Naive thymus-derived CD8-positive, alpha-beta T cell (primary cell): Measurements from ENCODE around the gene OSBPL2. TPM values are rescaled to one million over a fixed set of nuclear protein-coding genes. Genes with fewer than 3 reads are reported as not detected.

ENCODE experiments used
- ATAC-seq, 2 donors: fragments of 150-1000 bp; cut with Tn5 transposase in 1 of 2; sonication (Bioruptor Pico), chemical (Tn5 transposase) in 1 of 2; 1 replicate in 1 of 2; 2 replicates in 1 of 2; pipeline ENCODE4 v1.10.0; 2021; ENCODE audit warnings: mild to moderate bottlenecking in 2 of 2, moderate library complexity in 2 of 2
- POLR2A ChIA-PET: fragments of 350-600 bp; sonication (Branson Sonifier 250); formaldehyde crosslinking; loops from one replicate; lab custom pipeline; 2021; ENCODE audit warnings: antibody characterized with exemption; lab: Charles Lee
- DNase-seq, 10 donors: peaks; one replicate each; pipeline versions ENCODE4 v3.0.0 to v3.0.0-alpha.2; 2020 to 2022
- H3K27ac Mint-ChIP-seq, 10 donors: one replicate each; pipeline ENCODE4 v1.8.0; 2020 to 2022; ENCODE audit warnings: mild to moderate bottlenecking in 10 of 10, mixed read lengths in 10 of 10, moderate library complexity in 4 of 10, inconsistent platforms in 1 of 10
- H3K27me3 Mint-ChIP-seq, 5 donors: one replicate each; pipeline ENCODE4 v1.8.0; 2021 to 2022; ENCODE audit warnings: mixed read lengths in 5 of 5
- H3K36me3 Mint-ChIP-seq, 3 donors: one replicate each; pipeline ENCODE4 v1.8.0; 2020 to 2022; ENCODE audit warnings: mixed read lengths in 3 of 3, mild to moderate bottlenecking in 2 of 3, inconsistent platforms in 1 of 3
- H3K4me1 Mint-ChIP-seq, 4 donors: one replicate each; pipeline ENCODE4 v1.8.0; 2021 to 2022; ENCODE audit warnings: mixed read lengths in 4 of 4
- H3K4me3 Mint-ChIP-seq, 10 donors: one replicate each; pipeline ENCODE4 v1.8.0; 2020 to 2022; ENCODE audit warnings: mild to moderate bottlenecking in 10 of 10, mixed read lengths in 10 of 10, moderate library complexity in 6 of 10, inconsistent platforms in 1 of 10
- H3K9me3 Mint-ChIP-seq, 9 donors: one replicate each; pipeline ENCODE4 v1.8.0; 2020 to 2022; ENCODE audit warnings: mixed read lengths in 9 of 9, mild to moderate bottlenecking in 3 of 9, inconsistent platforms in 1 of 9, moderate library complexity in 1 of 9
- microRNA-seq: library from miRNA; unstranded; fragments of <30 nt; microRNA quantifications from one replicate; pipeline ENCODE4 v1.2.0, GENCODE V29; 2022; ENCODE audit warnings: borderline microRNAs expressed
- polyA plus RNA-seq, 3 donors: library from polyadenylated mRNA; unstranded; fragments of 300-500 nt; fragmentation: Illumina TruSeq; gene quantifications; one replicate each; pipeline ENCODE4 v1.2.3, GENCODE V29; 2021
- total RNA-seq, 8 experiments: library from RNA in 2 of 8; stranded (reverse) in 2 of 8; gene quantifications; one replicate each; pipeline ENCODE4 v1.2.3 and lab custom pipeline; 2021 to 2026

OSBPL2 gene
- total and polyA plus RNA-seq, 5 experiments from 2014 or later, result 15.4 to 74.5 (median 22.1) TPM

- Mint-ChIP-seq H3K27ac (peak overlapping the region in 1 of 10 donors; percentile 69), H3K9me3 (peaks cover 0 to 7% (median 0%) of the 10 kb centered on the region in 9 donors)
Measured at GRCh38 chr20:62337558-62338293, 99.4 kb downstream of the OSBPL2 start.

GRCh38 chr20:62338294-62338620 is 99.9 kb downstream of the OSBPL2 start:
- Mint-ChIP-seq H3K27me3 (peaks cover 5 to 34% (median 10%) of the 10 kb centered on the region in 5 donors), H3K9me3 (peaks cover 0 to 7% (median 0%) of the 10 kb centered on the region in 9 donors), H3K4me1 (peaks cover 0 to 31% (median 0%) of the 10 kb centered on the region in 4 donors), H3K27ac (no peak overlapping the region), H3K36me3 (peaks cover 0 to 7% (median 0%) of the 10 kb centered on the region in 3 donors), H3K4me3 (no peak overlapping the region)
- POLR2A ChIA-PET, result no interaction called here
- ATAC-seq (no peak), DNase-seq (no peak)

More at GRCh38 chr20:62337558-62338293, 99.4 kb downstream of the OSBPL2 start:
- DNase-seq (no peak), ATAC-seq (peak in 1 of 2 donors; percentile 61)
- Mint-ChIP-seq H3K4me1 (peaks cover 0 to 31% (median 0%) of the 10 kb centered on the region in 4 donors), H3K27me3 (peaks cover 5 to 31% (median 10%) of the 10 kb centered on the region in 5 donors), H3K4me3 (no peak overlapping the region), H3K36me3 (peaks cover 0 to 7% (median 0%) of the 10 kb centered on the region in 3 donors)
- POLR2A ChIA-PET, result no interaction called here

- POLR2A ChIA-PET, result no interaction called here
- Mint-ChIP-seq H3K36me3 (peaks cover 0 to 7% (median 0%) of the 10 kb centered on the region in 3 donors), H3K4me3 (peak overlapping the region in 1 of 10 donors; percentile 73), H3K27ac (peak overlapping the region in 1 of 10 donors; percentile 71), H3K9me3 (peaks cover 0 to 7% (median 0%) of the 10 kb centered on the region in 9 donors), H3K27me3 (peaks cover 5 to 34% (median 10%) of the 10 kb centered on the region in 5 donors), H3K4me1 (peaks cover 0 to 31% (median 0%) of the 10 kb centered on the region in 4 donors)
- no peak for DNase-seq
- ATAC-seq, result peak in 1 of 2 donors; percentile 42
Measured at GRCh38 chr20:62339647-62340062, 101.3 kb downstream of the OSBPL2 start.

GRCh38 chr20:62342910-62343309 is 104.6 kb downstream of the OSBPL2 start:
- H3K4me1 Mint-ChIP-seq, result peaks cover 0 to 18% (median 0%) of the 10 kb centered on the region in 4 donors
- H3K9me3 Mint-ChIP-seq, result peaks cover 0 to 8% (median 0%) of the 10 kb centered on the region in 9 donors
- H3K4me3 Mint-ChIP-seq, result no peak overlapping the region
- ATAC-seq (no peak), DNase-seq (no peak)
- POLR2A ChIA-PET, result no interaction called here
- peaks cover 0 to 7% (median 0%) of the 10 kb centered on the region in 3 donors for H3K36me3 Mint-ChIP-seq
- H3K27ac Mint-ChIP-seq, result no peak overlapping the region
- H3K27me3 Mint-ChIP-seq, result peaks cover 5 to 17% (median 10%) of the 10 kb centered on the region in 5 donors

- peaks cover 5 to 13% (median 10%) of the 10 kb centered on the region in 5 donors for H3K27me3 Mint-ChIP-seq
- no peak for DNase-seq
- no peak overlapping the region for H3K27ac Mint-ChIP-seq
- H3K4me1 Mint-ChIP-seq, result peaks cover 0 to 10% (median 0%) of the 10 kb centered on the region in 4 donors
- H3K36me3 Mint-ChIP-seq, result peaks cover 0 to 10% (median 0%) of the 10 kb centered on the region in 3 donors
- POLR2A ChIA-PET, result no interaction called here
- H3K9me3 Mint-ChIP-seq, result peaks cover 0 to 16% (median 4%) of the 10 kb centered on the region in 9 donors
- no peak for ATAC-seq
- H3K4me3 Mint-ChIP-seq, result no peak overlapping the region
Measured at GRCh38 chr20:62344092-62344491, 105.8 kb downstream of the OSBPL2 start.

GRCh38 chr20:62344782-62345181 is 106.5 kb downstream of the OSBPL2 start:
- POLR2A ChIA-PET, result no interaction called here
- Mint-ChIP-seq H3K4me3 (no peak overlapping the region), H3K36me3 (peaks cover 0 to 6% (median 0%) of the 10 kb centered on the region in 3 donors), H3K27me3 (peaks cover 3 to 11% (median 5%) of the 10 kb centered on the region in 5 donors), H3K9me3 (peaks cover 0 to 14% (median 4%) of the 10 kb centered on the region in 9 donors), H3K27ac (no peak overlapping the region), H3K4me1 (peaks cover 0 to 3% (median 1%) of the 10 kb centered on the region in 4 donors)
- ATAC-seq, result no peak
- no peak for DNase-seq

Small RNA genes within 50 kb of the gene (microRNA-seq; reads per million reads assigned to microRNA genes)
- gene MIR4758, result not detected

Other genes with a start within 250 kb of the OSBPL2 start
- gene TAF4, start 172.6 kb upstream of the OSBPL2 start, total RNA-seq, result 10 to 100 TPM; 39.0 to 41.5 TPM
- gene TAF4, start 172.6 kb upstream of the OSBPL2 start, polyA plus RNA-seq, result 1 to 10 TPM in 2 of 3 donors, under 1 TPM in 1; 0.31 to 1.6 (median 1.4) TPM
- gene LSM14B, start 116.0 kb upstream of the OSBPL2 start, total RNA-seq, result 10 to 100 TPM; 53.5 to 55.8 TPM
- 1 to 10 TPM; 1.5 to 2.4 (median 2.4) TPM for gene LSM14B, start 116.0 kb upstream of the OSBPL2 start, polyA plus RNA-seq
- gene PSMA7, start 95.1 kb upstream of the OSBPL2 start, total RNA-seq, result 100 to 1,000 TPM; 178 to 185 TPM
- 100 to 1,000 TPM; 362 to 473 (median 419) TPM for gene PSMA7, start 95.1 kb upstream of the OSBPL2 start, polyA plus RNA-seq
- 10 to 100 TPM; 23.0 to 23.6 TPM for gene SS18L1, start 94.8 kb upstream of the OSBPL2 start, total RNA-seq
- under 1 TPM; 0.39 to 0.58 (median 0.50) TPM for gene SS18L1, start 94.8 kb upstream of the OSBPL2 start, polyA plus RNA-seq
- gene MTG2, start 55.5 kb upstream of the OSBPL2 start, total RNA-seq, result 10 to 100 TPM; 44.2 to 45.1 TPM
- 10 to 100 TPM; 21.8 to 28.5 (median 21.9) TPM for gene MTG2, start 55.5 kb upstream of the OSBPL2 start, polyA plus RNA-seq
- not detected for gene HRH3, start 18.2 kb upstream of the OSBPL2 start, total RNA-seq
- not detected for gene HRH3, start 18.2 kb upstream of the OSBPL2 start, polyA plus RNA-seq
- gene ADRM1, start 64.5 kb downstream of the OSBPL2 start, total RNA-seq, result 10 to 100 TPM; 61.1 to 64.0 TPM
- gene ADRM1, start 64.5 kb downstream of the OSBPL2 start, polyA plus RNA-seq, result 10 to 100 TPM; 66.2 to 93.9 (median 68.9) TPM
- gene LAMA5, start 128.8 kb downstream of the OSBPL2 start, total RNA-seq, result 1 to 10 TPM; 2.5 to 4.0 TPM
- gene LAMA5, start 128.8 kb downstream of the OSBPL2 start, polyA plus RNA-seq, result under 1 TPM in 1 of 3 donors, not detected in 2; 0.27 TPM
- gene RPS21, start 148.6 kb downstream of the OSBPL2 start, total RNA-seq, result 1,000 to 10,000 TPM; 3,205 to 3,496 TPM
- 1,000 to 10,000 TPM; 3,313 to 3,803 (median 3,517) TPM for gene RPS21, start 148.6 kb downstream of the OSBPL2 start, polyA plus RNA-seq
- 1 to 10 TPM; 6.3 to 6.4 TPM for gene CABLES2, start 168.8 kb downstream of the OSBPL2 start, total RNA-seq
- gene CABLES2, start 168.8 kb downstream of the OSBPL2 start, polyA plus RNA-seq, result 1 to 10 TPM in 2 of 3 donors, under 1 TPM in 1; 0.83 to 1.7 (median 1.1) TPM
- not detected for gene RBBP8NL, start 189.0 kb downstream of the OSBPL2 start, total RNA-seq
- gene RBBP8NL, start 189.0 kb downstream of the OSBPL2 start, polyA plus RNA-seq, result not detected
- not detected for gene GATA5, start 237.5 kb downstream of the OSBPL2 start, total RNA-seq
- not detected for gene GATA5, start 237.5 kb downstream of the OSBPL2 start, polyA plus RNA-seq